Measurements from ENCODE around the gene VAV3.

VAV3 gene

DNA sequence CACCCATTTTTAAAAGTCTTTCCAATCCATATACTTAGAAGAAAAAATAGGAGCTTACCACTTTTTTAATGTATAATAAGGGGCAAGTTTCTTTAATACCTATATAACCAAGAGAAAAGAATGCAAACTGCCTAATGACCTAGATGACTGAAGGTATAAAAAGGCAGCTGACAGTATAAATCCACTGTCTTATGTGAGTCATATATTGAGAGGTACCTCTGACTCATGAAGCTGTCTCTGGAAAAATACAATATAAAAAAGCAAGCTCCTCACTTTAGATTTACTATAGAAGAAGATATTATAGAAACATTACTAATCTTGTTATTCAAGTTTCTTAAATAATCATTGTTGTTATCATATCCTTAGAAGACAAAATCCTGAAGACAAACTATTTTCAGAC is 144.2 kb downstream of the VAV3 start:
- DNase-seq (ENCODE audit: low read depth in 1 of 2, low spot score in 1 of 2), result no peak
- H3K4me3 ChIP-seq (replicated peaks; ENCODE audit: insufficient read depth, low read length), result no peak overlapping the region
- H3K27ac ChIP-seq (replicated peaks), result no peak overlapping the region
- TF ChIP-seq, protein P1, sequence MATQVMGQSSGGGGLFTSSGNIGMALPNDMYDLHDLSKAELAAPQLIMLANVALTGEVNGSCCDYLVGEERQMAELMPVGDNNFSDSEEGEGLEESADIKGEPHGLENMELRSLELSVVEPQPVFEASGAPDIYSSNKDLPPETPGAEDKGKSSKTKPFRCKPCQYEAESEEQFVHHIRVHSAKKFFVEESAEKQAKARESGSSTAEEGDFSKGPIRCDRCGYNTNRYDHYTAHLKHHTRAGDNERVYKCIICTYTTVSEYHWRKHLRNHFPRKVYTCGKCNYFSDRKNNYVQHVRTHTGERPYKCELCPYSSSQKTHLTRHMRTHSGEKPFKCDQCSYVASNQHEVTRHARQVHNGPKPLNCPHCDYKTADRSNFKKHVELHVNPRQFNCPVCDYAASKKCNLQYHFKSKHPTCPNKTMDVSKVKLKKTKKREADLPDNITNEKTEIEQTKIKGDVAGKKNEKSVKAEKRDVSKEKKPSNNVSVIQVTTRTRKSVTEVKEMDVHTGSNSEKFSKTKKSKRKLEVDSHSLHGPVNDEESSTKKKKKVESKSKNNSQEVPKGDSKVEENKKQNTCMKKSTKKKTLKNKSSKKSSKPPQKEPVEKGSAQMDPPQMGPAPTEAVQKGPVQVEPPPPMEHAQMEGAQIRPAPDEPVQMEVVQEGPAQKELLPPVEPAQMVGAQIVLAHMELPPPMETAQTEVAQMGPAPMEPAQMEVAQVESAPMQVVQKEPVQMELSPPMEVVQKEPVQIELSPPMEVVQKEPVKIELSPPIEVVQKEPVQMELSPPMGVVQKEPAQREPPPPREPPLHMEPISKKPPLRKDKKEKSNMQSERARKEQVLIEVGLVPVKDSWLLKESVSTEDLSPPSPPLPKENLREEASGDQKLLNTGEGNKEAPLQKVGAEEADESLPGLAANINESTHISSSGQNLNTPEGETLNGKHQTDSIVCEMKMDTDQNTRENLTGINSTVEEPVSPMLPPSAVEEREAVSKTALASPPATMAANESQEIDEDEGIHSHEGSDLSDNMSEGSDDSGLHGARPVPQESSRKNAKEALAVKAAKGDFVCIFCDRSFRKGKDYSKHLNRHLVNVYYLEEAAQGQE (IDR thresholded peaks at IDR 0.05; ENCODE audit: insufficient replicate concordance, low read depth), result no peak
- TF ChIP-seq SPI1 (IDR thresholded peaks at IDR 0.05; ENCODE audit: borderline replicate concordance, low read depth) (no peak), GABPA (IDR thresholded peaks at IDR 0.05; ENCODE audit: low read depth) (no peak), POLR2AphosphoS5 (IDR thresholded peaks at IDR 0.05; ENCODE audit: low read depth) (no peak)
- TF ChIP-seq, protein P2, sequence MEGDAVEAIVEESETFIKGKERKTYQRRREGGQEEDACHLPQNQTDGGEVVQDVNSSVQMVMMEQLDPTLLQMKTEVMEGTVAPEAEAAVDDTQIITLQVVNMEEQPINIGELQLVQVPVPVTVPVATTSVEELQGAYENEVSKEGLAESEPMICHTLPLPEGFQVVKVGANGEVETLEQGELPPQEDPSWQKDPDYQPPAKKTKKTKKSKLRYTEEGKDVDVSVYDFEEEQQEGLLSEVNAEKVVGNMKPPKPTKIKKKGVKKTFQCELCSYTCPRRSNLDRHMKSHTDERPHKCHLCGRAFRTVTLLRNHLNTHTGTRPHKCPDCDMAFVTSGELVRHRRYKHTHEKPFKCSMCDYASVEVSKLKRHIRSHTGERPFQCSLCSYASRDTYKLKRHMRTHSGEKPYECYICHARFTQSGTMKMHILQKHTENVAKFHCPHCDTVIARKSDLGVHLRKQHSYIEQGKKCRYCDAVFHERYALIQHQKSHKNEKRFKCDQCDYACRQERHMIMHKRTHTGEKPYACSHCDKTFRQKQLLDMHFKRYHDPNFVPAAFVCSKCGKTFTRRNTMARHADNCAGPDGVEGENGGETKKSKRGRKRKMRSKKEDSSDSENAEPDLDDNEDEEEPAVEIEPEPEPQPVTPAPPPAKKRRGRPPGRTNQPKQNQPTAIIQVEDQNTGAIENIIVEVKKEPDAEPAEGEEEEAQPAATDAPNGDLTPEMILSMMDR (IDR thresholded peaks at IDR 0.05; ENCODE audit: insufficient read depth, low read length), result no peak
- no peaks in the 10 kb centered on the region for H3K27me3 ChIP-seq (ENCODE audit: insufficient read depth, poor library complexity, severe bottlenecking)

DNA sequence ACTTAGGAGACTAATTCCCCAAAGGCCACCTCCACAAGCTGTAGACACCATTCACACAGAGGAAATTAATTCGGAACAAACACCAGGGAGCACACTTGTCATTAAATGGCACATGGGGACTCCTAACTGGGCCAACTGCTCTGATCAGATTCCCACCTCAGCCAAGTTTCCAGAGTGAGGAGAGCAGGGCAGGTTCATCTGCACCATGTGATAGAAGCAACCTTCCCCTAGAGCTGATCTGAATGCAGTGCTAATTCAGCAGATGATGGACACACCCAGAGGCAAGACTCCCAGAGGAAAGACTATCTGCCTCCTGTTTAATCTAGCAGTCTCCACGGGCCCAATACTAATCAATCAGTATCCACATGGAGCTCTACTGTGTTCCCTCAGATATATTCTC is 147.0 kb downstream of the VAV3 start:
- TF ChIP-seq SPI1 (IDR thresholded peaks at IDR 0.05; ENCODE audit: borderline replicate concordance, low read depth) (no peak), POLR2AphosphoS5 (IDR thresholded peaks at IDR 0.05; ENCODE audit: low read depth) (no peak), GABPA (IDR thresholded peaks at IDR 0.05; ENCODE audit: low read depth) (no peak)
- TF ChIP-seq, protein P2 (IDR thresholded peaks at IDR 0.05; ENCODE audit: insufficient read depth, low read length), result no peak
- TF ChIP-seq, protein P1 (IDR thresholded peaks at IDR 0.05; ENCODE audit: insufficient replicate concordance, low read depth), result no peak
- Histone ChIP-seq H3K4me3 (replicated peaks; ENCODE audit: insufficient read depth, low read length) (no peak overlapping the region), H3K27ac (replicated peaks) (no peak overlapping the region), H3K27me3 (ENCODE audit: insufficient read depth, poor library complexity, severe bottlenecking) (no peaks in the 10 kb centered on the region)
- no peak for DNase-seq (ENCODE audit: low read depth in 1 of 2, low spot score in 1 of 2)

DNA sequence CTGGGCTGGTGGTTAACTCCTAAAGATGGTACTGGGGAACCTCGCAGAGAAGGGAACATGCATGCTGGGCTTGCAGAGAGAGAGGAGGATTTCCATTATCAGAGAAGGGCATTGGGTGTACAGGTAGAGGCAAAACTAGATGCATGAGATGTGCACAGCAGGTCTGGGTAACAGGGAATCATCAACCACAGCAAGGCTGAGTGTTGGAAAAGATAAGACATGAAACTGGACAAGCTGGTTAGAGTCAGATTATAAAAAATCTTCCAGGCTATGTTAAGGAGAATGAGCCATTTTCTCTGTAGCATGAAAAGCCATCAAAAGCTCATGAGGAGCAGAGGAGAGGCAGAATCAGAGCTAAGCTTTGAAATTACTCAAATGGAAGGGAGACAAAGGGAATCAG is 147.8 kb downstream of the VAV3 start:
- DNase-seq (ENCODE audit: low read depth in 1 of 2, low spot score in 1 of 2), result no peak
- TF ChIP-seq POLR2AphosphoS5 (IDR thresholded peaks at IDR 0.05; ENCODE audit: low read depth) (no peak), GABPA (IDR thresholded peaks at IDR 0.05; ENCODE audit: low read depth) (no peak), SPI1 (IDR thresholded peaks at IDR 0.05; ENCODE audit: borderline replicate concordance, low read depth) (no peak)
- TF ChIP-seq, protein P1 (IDR thresholded peaks at IDR 0.05; ENCODE audit: insufficient replicate concordance, low read depth), result no peak
- TF ChIP-seq, protein P2 (IDR thresholded peaks at IDR 0.05; ENCODE audit: insufficient read depth, low read length), result no peak

More for the DNA sequence above, 147.8 kb downstream of the VAV3 start:
- no peak overlapping the region for H3K27ac ChIP-seq (replicated peaks)
- no peaks in the 10 kb centered on the region for H3K27me3 ChIP-seq (ENCODE audit: insufficient read depth, poor library complexity, severe bottlenecking)
- H3K4me3 ChIP-seq (replicated peaks; ENCODE audit: insufficient read depth, low read length), result no peak overlapping the region
